Endothelial cell of umbilical vein (primary cell): ENCODE measurements around the gene HMGCS1. TPM values are rescaled to one million over a fixed set of nuclear protein-coding genes. Genes with fewer than 3 reads are reported as not detected.

Experiments used
- BruUV-seq: library from RNA; stranded (reverse); fragments of 400-500 nt; replicated peaks from 2 replicates; lab custom pipeline; 2021; lab: Mats Ljungman, UMichigan
- CTCF ChIA-PET: fragments of 300-600, 350-600 bp; sonication (Branson Sonifier 250); formaldehyde crosslinking; loops from one replicate; lab custom pipeline; 2021; ENCODE audit warnings: antibody characterized with exemption, inconsistent platforms; lab: Charles Lee
- POLR2A ChIA-PET: fragments of 300-600, 350-600 bp; sonication (Branson Sonifier 250); formaldehyde crosslinking; loops from one replicate; lab custom pipeline; 2021; ENCODE audit warnings: antibody characterized with exemption, inconsistent platforms; lab: Charles Lee
- DNase-seq: peaks from one replicate; pipeline ENCODE4 v3.0.0-alpha.2; 2011; ENCODE audit warnings: low read depth, low spot score
- FAIRE-seq: peaks from 2 replicates; lab custom pipeline; 2011; peaks lifted over from hg19 to GRCh38; lab: Jason Lieb, UNC
- H2AFZ ChIP-seq: 2 replicates; pipeline ENCODE4 v1.6.0; 2012; ENCODE audit warnings: low read depth, low read length, control low read depth, inconsistent platforms
- H3K27ac ChIP-seq: 2 replicates; pipeline ENCODE4 v1.5.1; 2011; ENCODE audit warnings: low read depth, mild to moderate bottlenecking, control low read depth, low read length, moderate library complexity; ENCODE audit not compliant: insufficient read depth
- H3K27me3 ChIP-seq, 2 experiments: 2 replicates each; pipeline versions ENCODE4 v1.6.0 to v1.6.1; 2011; ENCODE audit warnings: low read length in 2 of 2, mixed read lengths in 1 of 2; ENCODE audit not compliant: control insufficient read depth in 2 of 2, insufficient read depth in 2 of 2
- H3K36me3 ChIP-seq, 2 experiments: 2 replicates in 1 of 2; 3 replicates in 1 of 2; pipeline ENCODE4 v1.5.1; 2011; ENCODE audit warnings: low read length in 2 of 2, mild to moderate bottlenecking in 1 of 2, moderate library complexity in 1 of 2; ENCODE audit not compliant: control insufficient read depth in 2 of 2, insufficient read depth in 2 of 2; ENCODE audit errors: extremely low read depth in 1 of 2
- H3K4me1 ChIP-seq: 3 replicates; pipeline ENCODE4 v1.5.1; 2011; ENCODE audit warnings: mild to moderate bottlenecking, low read length; ENCODE audit not compliant: control insufficient read depth, insufficient read depth; ENCODE audit errors: extremely low read depth
- H3K4me2 ChIP-seq: 2 replicates; pipeline ENCODE4 v1.6.1; 2011; ENCODE audit warnings: low read length, control low read depth, mixed read lengths; ENCODE audit not compliant: insufficient read depth
- H3K4me3 ChIP-seq, 3 experiments: fragments of 200-600 bp in 1 of 3; sonication (generic), shearing (Covaris generic) in 1 of 3; replicated peaks in 1 of 3; 2 replicates each; pipeline ENCODE4 v1.5.1; 2011 to 2016; ENCODE audit warnings: control low read depth in 3 of 3, low read length in 3 of 3, mild to moderate bottlenecking in 2 of 3, inconsistent platforms in 1 of 3, low read depth in 1 of 3, moderate library complexity in 1 of 3; ENCODE audit not compliant: insufficient read depth in 1 of 3
- H3K79me2 ChIP-seq: 2 replicates; pipeline ENCODE4 v1.6.0; 2012; ENCODE audit warnings: low read length, inconsistent platforms; ENCODE audit not compliant: control insufficient read depth, insufficient read depth
- H3K9ac ChIP-seq: replicated peaks from 2 replicates; pipeline ENCODE3; 2011; ENCODE audit warnings: low read length, control low read depth; ENCODE audit not compliant: insufficient read depth; ENCODE audit errors: extremely low read depth
- H3K9me1 ChIP-seq: replicated peaks from 3 replicates; pipeline ENCODE4 v1.6.0; 2011; ENCODE audit warnings: mild to moderate bottlenecking, low read length; ENCODE audit not compliant: control insufficient read depth, insufficient read depth; ENCODE audit errors: extremely low read depth
- H3K9me3 ChIP-seq: replicated peaks from 2 replicates; pipeline ENCODE4 v1.5.1; 2012; ENCODE audit warnings: low read length, inconsistent platforms; ENCODE audit not compliant: control insufficient read depth, insufficient read depth
- H4K20me1 ChIP-seq: replicated peaks from 2 replicates; pipeline ENCODE3; 2011; ENCODE audit warnings: mild to moderate bottlenecking, low read length; ENCODE audit not compliant: control insufficient read depth, insufficient read depth; ENCODE audit errors: extremely low read depth
- EZH2 ChIP-seq: IDR thresholded peaks from 2 replicates; pipeline ENCODE4 v1.6.1; 2012; ENCODE audit warnings: borderline replicate concordance, low read depth, mild to moderate bottlenecking, moderate library complexity, low read length, inconsistent platforms; ENCODE audit not compliant: severe bottlenecking
- FOS ChIP-seq: IDR thresholded peaks from 2 replicates; pipeline ENCODE4 v1.6.1; 2011; ENCODE audit warnings: mild to moderate bottlenecking, low read length, moderate library complexity, borderline replicate concordance; ENCODE audit not compliant: insufficient read depth
- GATA2 ChIP-seq: IDR thresholded peaks from 2 replicates; pipeline ENCODE4 v1.7.0; 2011; ENCODE audit warnings: low read depth, mild to moderate bottlenecking, moderate library complexity, mixed read lengths, low read length; ENCODE audit not compliant: insufficient read length, insufficient read depth
- JUN ChIP-seq: IDR thresholded peaks from 2 replicates; pipeline ENCODE4 v1.6.1; 2011; ENCODE audit warnings: borderline replicate concordance, low read depth; ENCODE audit not compliant: insufficient read length, insufficient read depth
- MYC ChIP-seq: IDR thresholded peaks from one replicate; pipeline ENCODE4 v1.6.1; 2011; ENCODE audit warnings: mild to moderate bottlenecking, low read depth, low read length
- POLR2A ChIP-seq: IDR thresholded peaks from 2 replicates; pipeline ENCODE4 v1.6.1; 2012; ENCODE audit warnings: low read depth, mild to moderate bottlenecking, control low read depth, low read length
- POLR2AphosphoS5 ChIP-seq: IDR thresholded peaks from 2 replicates; pipeline ENCODE4 v1.6.1; 2012; ENCODE audit warnings: low read depth, mild to moderate bottlenecking, control low read depth, low read length, moderate library complexity; ENCODE audit not compliant: insufficient read depth
- dilution Hi-C: fragments of 300-500 bp; cut with MboI; formaldehyde crosslinking; loops from one replicate; pipeline ENCODE4 v1.15.0; 2019; ENCODE audit warnings: low sequenced_read_pairs; ENCODE audit not compliant: extremely low pct_ligation_motif_present
- intact Hi-C: fragments of 100-400 bp; cut with micrococcal nuclease; formaldehyde crosslinking; loops from one replicate; pipeline ENCODE4 v1.10.0; 2022
- polyA plus RNA-seq, 4 experiments: library from polyadenylated mRNA; depleted of rRNA in 3 of 4; stranded (reverse) in 3 of 4; unstranded in 1 of 4; fragments of >200 nt; gene quantifications; 2 replicates each; pipeline versions ENCODE4 v1.2.1 to v1.2.3, GENCODE V29; 2011 to 2012; ENCODE audit warnings: missing spikeins in 1 of 4
- total RNA-seq: library from RNA; stranded (reverse); gene quantifications from 2 replicates; pipeline ENCODE4 v1.2.3, GENCODE V29; 2021
- TF ChIP-seq, protein P1 (sequence below), 2 donors: IDR thresholded peaks; 1 replicate in 1 of 2; 2 replicates in 1 of 2; pipeline ENCODE4 v1.5.1; 2011; ENCODE audit warnings: low read length in 2 of 2, mild to moderate bottlenecking in 2 of 2, moderate library complexity in 2 of 2, control low read depth in 1 of 2, inconsistent platforms in 1 of 2, low read depth in 1 of 2; ENCODE audit not compliant: insufficient read depth in 1 of 2; ENCODE audit errors: extremely low read depth in 1 of 2
- TF ChIP-seq, protein P2 (sequence below): IDR thresholded peaks from 2 replicates; pipeline ENCODE4 v1.6.1; 2011; ENCODE audit not compliant: insufficient read depth, insufficient read length

The HMGCS1 gene
- total and polyA plus RNA-seq, 2 donors (not counting 3 experiments of a cell fraction or from before 2014, with no cell fraction given) = 43.3 to 133 TPM

DNA sequence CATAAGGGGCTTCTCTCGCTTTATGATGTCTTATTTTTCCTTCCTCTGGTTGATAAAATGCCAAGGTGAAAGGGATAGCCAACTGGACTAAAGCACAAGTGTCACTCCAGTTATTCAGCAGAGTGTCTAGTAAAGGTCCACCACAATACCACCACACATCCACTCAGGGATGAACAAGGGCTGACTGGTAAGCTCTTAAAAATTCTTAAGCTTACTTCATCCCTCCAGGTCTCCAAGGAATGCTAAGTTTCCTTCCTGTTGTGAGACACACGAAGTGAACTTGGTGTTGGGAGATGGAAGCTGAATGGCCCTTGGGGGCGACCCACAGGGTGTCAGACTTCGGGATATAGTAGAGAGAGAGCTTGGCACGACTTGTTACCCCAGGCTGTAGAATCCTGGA, 3.2 kb upstream of the HMGCS1 start:
- Histone ChIP-seq H2AFZ (no peak overlapping the region), H3K27ac (no peak overlapping the region), H3K4me2 (no peak overlapping the region), H3K9me3 (no peaks in the 10 kb centered on the region), H3K79me2 (peaks cover 18% of the 10 kb centered on the region), H3K9ac (no peak overlapping the region), H4K20me1 (no peaks in the 10 kb centered on the region), H3K36me3 (no peaks in the 10 kb centered on the region), H3K9me1 (no peaks in the 10 kb centered on the region), H3K4me3 (no peak overlapping the region), H3K27me3 (peaks cover 0 to 5% of the 10 kb centered on the region in 2 experiments), H3K4me1 (peaks cover 12% of the 10 kb centered on the region)
- POLR2A ChIA-PET = no interaction called here
- TF ChIP-seq, protein P1, sequence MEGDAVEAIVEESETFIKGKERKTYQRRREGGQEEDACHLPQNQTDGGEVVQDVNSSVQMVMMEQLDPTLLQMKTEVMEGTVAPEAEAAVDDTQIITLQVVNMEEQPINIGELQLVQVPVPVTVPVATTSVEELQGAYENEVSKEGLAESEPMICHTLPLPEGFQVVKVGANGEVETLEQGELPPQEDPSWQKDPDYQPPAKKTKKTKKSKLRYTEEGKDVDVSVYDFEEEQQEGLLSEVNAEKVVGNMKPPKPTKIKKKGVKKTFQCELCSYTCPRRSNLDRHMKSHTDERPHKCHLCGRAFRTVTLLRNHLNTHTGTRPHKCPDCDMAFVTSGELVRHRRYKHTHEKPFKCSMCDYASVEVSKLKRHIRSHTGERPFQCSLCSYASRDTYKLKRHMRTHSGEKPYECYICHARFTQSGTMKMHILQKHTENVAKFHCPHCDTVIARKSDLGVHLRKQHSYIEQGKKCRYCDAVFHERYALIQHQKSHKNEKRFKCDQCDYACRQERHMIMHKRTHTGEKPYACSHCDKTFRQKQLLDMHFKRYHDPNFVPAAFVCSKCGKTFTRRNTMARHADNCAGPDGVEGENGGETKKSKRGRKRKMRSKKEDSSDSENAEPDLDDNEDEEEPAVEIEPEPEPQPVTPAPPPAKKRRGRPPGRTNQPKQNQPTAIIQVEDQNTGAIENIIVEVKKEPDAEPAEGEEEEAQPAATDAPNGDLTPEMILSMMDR (IDR thresholded peaks at IDR 0.05; ENCODE audit: extremely low read depth in 1 of 2, insufficient read depth in 1 of 2, low read depth in 1 of 2, low read length in 2 of 2) = no peak
- TF ChIP-seq EZH2 = no peak
- no peak for TF ChIP-seq MYC
- TF ChIP-seq GATA2 = no peak
- no peak for TF ChIP-seq JUN
- TF ChIP-seq, protein P2, sequence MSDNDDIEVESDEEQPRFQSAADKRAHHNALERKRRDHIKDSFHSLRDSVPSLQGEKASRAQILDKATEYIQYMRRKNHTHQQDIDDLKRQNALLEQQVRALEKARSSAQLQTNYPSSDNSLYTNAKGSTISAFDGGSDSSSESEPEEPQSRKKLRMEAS = no peak
- no peak for TF ChIP-seq FOS
- TF ChIP-seq POLR2A = no peak
- no peak for TF ChIP-seq POLR2AphosphoS5
- intact Hi-C loops (loop anchor here (10.0 kb wide), 1 partner anchor 1412 kb away; the partner anchor contains the start of gene RIMOC1), dilution Hi-C loops (no loop called here)
- FAIRE-seq (no peak), DNase-seq (no peak)
- BruUV-seq = no TSS peak
- CTCF ChIA-PET = interaction anchor here (1.5 kb wide), 1 partner anchor 73 kb away, joined by 5 read pairs; no protein-coding TSS in a partner anchor
